Measurements from ENCODE around the gene PSMB2.

Gene PSMB2

GRCh38 chr1:35555601-35556477 is 85.5 kb downstream of the PSMB2 start:
- DNase-seq = no peak

GRCh38 chr1:35555212-35555584 is 86.1 kb downstream of the PSMB2 start:
- DNase-seq = no peak

GRCh38 chr1:35554266-35555211 is 86.8 kb downstream of the PSMB2 start:
- DNase-seq = no peak

- DNase-seq = no peak
Measured at GRCh38 chr1:35553851-35554250, 87.5 kb downstream of the PSMB2 start.
